Measurements from ENCODE around the gene TTI1.

GRCh38 chr20:38024496-38024895 is 8.8 kb downstream of the TTI1 start:
- TF ChIP-seq POLR2AphosphoS5 (IDR thresholded peaks at IDR 0.05; ENCODE audit: low read depth, low read length) = no peak
- TF ChIP-seq TAF1 (IDR thresholded peaks at IDR 0.05; ENCODE audit: borderline replicate concordance, low read depth, low read length) = no peak
- no peak for TF ChIP-seq POLR2A (IDR thresholded peaks at IDR 0.05; ENCODE audit: low read depth, low read length)

All from GM12892 (cell line).